ENCODE results near the gene LPP.
A peak's percentile ranks its signal among the peaks of the same experiment; 100 is the strongest.

LPP gene

DNA sequence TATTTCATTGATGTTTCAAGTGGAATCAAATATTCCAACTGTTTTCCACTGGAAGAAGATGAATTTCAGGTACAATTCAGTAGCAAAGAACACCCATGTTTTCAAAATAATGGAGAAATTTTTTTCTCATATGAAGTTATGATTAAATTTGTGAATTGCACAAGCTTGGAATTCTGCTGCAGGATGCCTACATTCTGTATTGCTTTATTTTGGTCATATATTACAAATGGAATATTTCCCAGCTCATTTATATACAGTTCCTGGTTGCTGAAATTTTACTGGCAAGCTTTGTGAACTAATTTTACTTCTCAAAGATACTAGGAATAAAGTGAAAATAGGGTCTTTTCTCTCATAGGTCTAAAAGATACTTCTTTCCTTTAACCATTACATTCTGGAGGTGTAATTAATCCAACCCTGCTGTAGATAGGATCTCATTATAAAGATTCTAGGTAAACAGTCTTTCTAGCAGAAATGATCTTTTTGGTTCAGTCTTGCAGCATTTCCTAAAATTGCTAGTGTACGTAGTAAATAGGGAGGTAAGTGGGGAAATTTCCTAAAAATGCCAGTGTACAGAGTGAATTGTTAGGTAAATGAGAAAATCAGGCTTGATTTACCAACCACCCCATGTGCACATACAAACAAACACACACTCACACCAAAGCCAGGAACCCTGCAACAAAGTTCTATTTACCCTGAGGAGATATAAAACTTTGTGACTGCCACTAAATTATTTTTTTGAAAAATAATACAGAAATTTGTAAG, 624.3 kb downstream of the LPP start:
- no peak for DNase-seq

DNA sequence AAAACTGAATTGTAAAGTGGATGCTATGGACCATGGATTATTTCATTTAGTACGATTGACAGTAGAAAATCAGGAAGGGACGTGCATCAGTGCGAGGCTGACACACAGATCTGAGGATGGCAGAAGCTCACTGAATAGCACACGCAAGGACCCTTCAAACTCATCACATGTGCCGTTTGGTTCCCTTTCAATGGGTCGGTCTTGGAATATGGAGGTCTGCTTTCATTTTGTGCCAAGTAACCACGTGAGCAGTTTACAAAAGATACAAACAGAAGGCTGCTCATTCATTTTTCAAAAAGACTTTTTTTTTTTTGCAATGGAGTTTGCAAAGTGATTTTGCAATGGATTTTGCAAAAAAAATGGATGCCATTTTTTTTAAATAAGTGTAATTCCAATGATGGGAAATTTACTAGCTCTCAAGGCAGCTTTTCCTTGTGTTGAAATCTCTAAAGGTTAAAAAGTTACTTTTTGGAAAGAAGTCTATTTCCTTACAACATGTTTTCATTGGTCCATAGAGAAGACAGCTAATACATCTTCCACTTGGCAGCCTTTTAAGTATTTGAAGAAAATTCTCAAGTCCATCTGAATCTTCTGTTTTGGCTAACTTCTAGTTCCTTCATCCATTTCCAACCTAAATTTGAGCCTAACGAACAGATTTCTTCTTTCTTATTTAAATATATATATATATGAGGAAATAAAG, 625.5 kb downstream of the LPP start:
- no peak for DNase-seq

GRCh38 chr3:188780193-188781147, 626.5 kb downstream of the LPP start:
- DNase-seq: no peak

GRCh38 chr3:188782613-188783124, 628.7 kb downstream of the LPP start:
- no peak for DNase-seq

DNA sequence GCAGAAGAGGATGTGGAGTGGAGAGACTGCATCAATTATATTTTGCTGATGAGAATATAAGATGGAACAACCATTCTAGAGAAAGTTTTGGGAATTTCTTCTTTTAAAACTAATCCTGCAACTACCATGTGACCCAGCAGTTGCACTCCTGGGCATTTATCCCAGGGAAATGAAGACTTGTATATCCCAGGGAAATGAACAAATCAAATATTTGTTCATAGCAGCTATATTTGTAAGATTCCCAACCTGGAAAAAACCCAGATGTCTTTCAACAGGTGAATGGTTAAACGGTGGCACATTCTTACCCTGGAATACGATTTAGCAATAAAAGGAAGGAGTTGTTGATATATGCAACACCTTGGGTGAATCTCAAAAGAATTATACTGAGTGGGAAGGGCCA, 632.5 kb downstream of the LPP start:
- no peak for DNase-seq

DNA sequence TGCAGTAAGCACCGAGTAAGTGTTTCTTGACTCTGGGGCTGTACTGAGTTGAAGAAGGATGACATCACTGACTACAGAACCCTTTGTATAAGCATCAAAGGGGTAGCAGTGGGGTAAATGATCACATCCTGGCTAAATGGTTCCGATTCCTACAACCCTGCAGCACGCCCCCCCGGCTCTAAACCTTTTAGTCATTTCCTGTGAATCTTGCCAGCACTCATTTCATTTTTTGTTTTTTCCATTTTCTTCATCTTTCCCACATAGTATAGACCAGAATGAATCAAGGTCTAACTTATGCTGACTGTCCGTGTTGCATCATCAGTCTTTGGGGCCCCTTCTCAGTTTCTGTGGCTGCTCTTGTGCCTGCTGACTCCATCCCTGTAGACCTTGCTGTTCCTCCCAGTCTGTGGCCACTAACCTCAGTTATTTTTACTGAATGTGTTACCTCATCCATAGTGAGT, 634.7 kb downstream of the LPP start:
- peak; percentile 78 for DNase-seq

DNA sequence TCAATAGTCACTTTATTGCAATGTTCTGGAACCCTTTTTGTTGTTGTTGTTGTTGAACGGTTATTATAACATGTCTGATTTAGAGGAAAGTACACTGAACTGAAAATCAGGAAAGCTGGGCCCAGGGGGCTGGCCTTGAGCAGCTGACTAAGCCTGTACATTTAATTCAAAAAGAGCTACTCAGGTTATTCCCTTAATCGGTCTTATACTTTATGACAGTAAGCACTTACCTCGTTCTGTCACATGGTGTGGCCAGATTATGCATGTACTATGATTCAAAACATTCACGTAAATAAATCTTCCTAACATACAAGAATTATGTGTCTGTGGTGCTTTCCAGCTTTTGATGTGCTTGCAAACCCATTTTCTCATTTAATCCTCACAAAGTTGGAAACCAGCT, 635.3 kb downstream of the LPP start:
- DNase-seq: no peak

DNA sequence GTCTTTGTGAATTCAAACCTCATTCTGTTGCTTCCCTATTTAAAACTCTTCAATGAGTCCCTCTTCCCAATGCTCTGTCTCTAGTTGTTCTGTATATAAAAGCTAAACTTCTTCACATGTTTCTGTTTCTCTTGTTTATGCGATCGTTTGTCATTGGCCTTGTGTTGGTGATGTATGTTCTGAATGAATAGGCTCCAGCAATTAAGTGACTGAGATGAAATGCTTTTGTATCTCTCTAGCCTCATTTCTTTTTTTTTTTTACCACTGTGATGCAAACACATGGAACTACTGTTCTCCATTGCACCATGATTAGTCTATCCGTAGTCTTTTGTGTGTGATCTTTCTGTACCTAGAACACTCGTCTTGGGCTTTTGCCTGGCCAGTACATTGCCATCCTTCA, 637.4 kb downstream of the LPP start:
- DNase-seq: no peak

DNA sequence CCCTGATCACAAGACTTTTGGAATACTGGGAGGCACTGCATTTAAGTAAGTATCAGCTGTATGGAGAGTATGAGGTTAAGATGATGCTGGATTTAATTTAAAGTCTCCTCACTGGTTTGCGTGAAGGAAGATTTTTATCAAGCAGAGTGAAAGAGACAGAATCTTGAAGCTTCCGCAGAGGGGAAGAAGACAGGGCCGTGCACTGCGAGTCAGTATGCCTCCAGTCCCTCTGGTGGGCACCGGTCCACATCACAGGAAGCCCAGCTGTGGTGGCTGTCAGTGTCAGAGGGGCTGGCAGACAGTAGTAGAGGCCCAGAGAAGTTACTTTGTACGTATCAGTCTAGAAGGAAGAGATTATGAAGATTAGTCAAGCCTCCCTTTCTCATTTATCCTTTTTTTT, 638.8 kb downstream of the LPP start:
- no peak for DNase-seq

DNA sequence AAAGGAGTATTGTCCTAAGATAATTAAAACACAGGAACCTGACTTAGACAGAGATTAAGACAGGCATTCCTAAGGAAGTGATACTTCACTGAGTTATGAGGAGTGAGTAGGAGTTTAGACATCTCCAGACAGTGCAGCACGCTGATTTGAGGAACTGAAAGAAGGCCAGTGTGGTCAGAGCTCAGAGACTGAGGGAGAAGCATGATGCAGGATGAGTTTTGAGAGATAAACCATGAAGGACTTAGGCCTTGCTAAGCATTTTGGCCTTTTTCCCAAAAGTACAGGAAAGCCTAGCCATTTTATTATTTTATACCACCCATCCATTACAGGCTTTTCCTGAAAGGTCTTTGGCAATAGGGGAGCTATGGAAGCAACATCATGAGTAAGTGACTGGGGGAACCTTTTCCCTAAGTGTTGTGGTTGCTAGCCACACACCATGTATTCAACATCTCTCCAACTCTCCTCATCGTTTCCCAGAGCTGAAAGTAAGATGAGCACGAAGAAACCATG, 642.2 kb downstream of the LPP start:
- no peak for DNase-seq

GRCh38 chr3:188797045-188797444, 643.1 kb downstream of the LPP start:
- DNase-seq: no peak

GRCh38 chr3:188798556-188799145, 644.7 kb downstream of the LPP start:
- DNase-seq: no peak

- no peak for DNase-seq
Observed at GRCh38 chr3:188801393-188801792, 647.4 kb downstream of the LPP start.

- no peak for DNase-seq
Observed at GRCh38 chr3:188802645-188803044, 648.7 kb downstream of the LPP start.

DNA sequence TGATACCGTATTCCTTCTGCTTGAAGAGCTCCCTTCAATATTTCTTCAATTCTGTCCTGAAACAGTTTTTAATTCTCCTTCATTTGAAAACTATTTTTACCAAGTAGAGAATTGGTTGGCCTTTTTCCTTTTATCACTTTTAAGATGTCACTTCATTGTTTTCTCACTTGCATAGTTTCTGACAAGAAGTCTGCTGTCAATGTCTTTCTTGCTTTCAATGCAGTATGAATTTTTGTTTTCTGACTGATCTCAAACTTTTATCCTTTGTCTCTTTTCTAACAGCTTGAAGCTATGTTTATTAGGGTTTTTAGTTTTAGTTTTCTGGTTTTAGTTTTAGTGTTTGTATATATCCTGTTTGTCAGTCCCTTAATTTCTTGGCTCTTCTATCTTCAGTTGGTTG, 653.0 kb downstream of the LPP start:
- no peak for DNase-seq

DNA sequence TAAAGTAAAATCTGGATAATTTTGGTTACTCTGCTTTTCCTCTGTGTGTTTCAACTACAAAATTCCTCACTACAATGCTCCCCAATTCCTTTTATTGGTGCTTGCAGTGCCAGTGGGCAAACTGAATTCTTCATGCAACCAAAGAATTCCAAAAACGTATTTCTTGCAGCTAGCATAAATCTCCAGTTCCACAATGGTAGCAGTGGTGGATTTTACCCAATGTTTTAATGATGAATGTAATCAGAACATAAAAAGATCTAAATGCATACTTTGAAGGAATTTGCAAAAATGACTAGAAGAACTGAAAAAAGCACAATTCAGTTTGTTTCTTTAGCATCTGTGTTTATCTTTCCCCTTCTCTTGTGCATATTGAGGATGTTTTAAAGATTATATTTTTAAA, 658.2 kb downstream of the LPP start:
- no peak for DNase-seq

DNA sequence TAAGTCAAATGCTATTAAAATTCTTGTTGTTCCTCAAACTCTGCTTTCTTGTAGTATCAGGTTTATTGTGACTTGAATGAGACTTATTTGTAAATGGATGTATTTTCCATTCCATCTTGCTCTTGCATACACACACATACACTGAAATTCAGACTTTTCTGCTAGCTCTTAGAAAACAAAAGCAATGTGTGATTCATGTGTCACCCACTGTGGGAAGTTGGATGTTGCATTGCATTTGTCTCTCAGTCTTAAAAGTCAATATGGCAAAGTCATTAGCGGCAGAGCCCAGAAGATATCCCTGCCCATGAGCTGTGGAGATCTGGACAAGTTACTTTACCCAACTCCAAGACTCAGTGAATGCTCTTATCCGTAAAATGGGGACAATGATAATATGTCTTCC, 660.6 kb downstream of the LPP start:
- no peak for DNase-seq

GRCh38 chr3:188817103-188817934, 663.4 kb downstream of the LPP start:
- DNase-seq: no peak

- no peak for DNase-seq
Observed at GRCh38 chr3:188817935-188818269, 663.9 kb downstream of the LPP start.

- DNase-seq: no peak
Observed at GRCh38 chr3:188818282-188818681, 664.3 kb downstream of the LPP start.

- no peak for DNase-seq
Observed at GRCh38 chr3:188819939-188820338, 666.0 kb downstream of the LPP start.

- no peak for DNase-seq
Observed at GRCh38 chr3:188822004-188822403, 668.0 kb downstream of the LPP start.
